Activated CD4-positive, alpha-beta T cell treated with anti-CD3 and anti-CD28 coated beads, Interleukin-2, amount 10 ng/mL, durations not matched to agents 7 days and 5 days (primary cell): ENCODE data around the gene DCLK1. TPM values are rescaled to one million over a fixed set of nuclear protein-coding genes. Genes with fewer than 3 reads are reported as not detected.

Experiments used
- CTCF ChIA-PET: fragments of 350-600 bp; sonication (Branson Sonifier 250); formaldehyde crosslinking; loops from one replicate; lab custom pipeline; 2021; ENCODE audit warnings: antibody characterized with exemption; lab: Charles Lee
- POLR2A ChIA-PET: fragments of 350-600 bp; sonication (Branson Sonifier 250); formaldehyde crosslinking; loops from one replicate; lab custom pipeline; 2021; ENCODE audit warnings: antibody characterized with exemption; lab: Charles Lee
- DNase-seq: peaks from one replicate; pipeline ENCODE4 v3.0.0-alpha.2; 2020
- H3K27ac Mint-ChIP-seq: one replicate; pipeline ENCODE4 v1.8.0; 2021; ENCODE audit warnings: mild to moderate bottlenecking, moderate library complexity, mixed read lengths
- H3K27me3 Mint-ChIP-seq: one replicate; pipeline ENCODE4 v1.8.0; 2021; ENCODE audit warnings: mixed read lengths
- H3K36me3 Mint-ChIP-seq: one replicate; pipeline ENCODE4 v1.8.0; 2021; ENCODE audit warnings: low read depth, mixed read lengths
- H3K4me1 Mint-ChIP-seq: one replicate; pipeline ENCODE4 v1.8.0; 2021; ENCODE audit warnings: mixed read lengths
- H3K4me3 Mint-ChIP-seq: one replicate; pipeline ENCODE4 v1.8.0; 2021; ENCODE audit warnings: mild to moderate bottlenecking, moderate library complexity, mixed read lengths
- H3K9me3 Mint-ChIP-seq: one replicate; pipeline ENCODE4 v1.8.0; 2021; ENCODE audit warnings: mixed read lengths
- total RNA-seq, 2 experiments: library from RNA; stranded (reverse); gene quantifications; one replicate each; pipeline ENCODE4 v1.2.3, GENCODE V29; 2021

DCLK1 gene
- total RNA-seq, 2 experiments from 2014 or later, result not detected

DNA sequence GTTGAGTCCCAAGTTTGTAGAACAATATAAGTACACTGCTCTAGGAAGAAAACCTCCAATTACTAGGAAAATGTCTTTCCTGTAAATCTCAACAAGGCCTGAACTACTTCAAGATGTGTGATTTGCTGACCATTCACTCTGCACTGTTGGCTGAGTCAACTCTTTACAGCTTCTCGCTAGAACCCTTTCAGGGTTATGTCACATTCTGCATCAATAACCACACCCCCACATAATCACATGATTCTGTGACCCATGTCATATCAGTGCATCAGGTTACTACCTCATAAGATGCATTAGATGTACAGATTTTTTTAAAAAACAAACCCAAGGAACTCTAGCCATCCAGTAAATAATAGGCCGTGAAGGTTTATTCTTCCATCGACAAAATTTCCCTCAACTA lies 16.1 kb upstream of the DCLK1 start:
- ChIA-PET CTCF (no interaction called here), POLR2A (no interaction called here)
- Mint-ChIP-seq H3K27ac (no peak overlapping the region), H3K9me3 (no peaks in the 10 kb centered on the region), H3K4me1 (no peaks in the 10 kb centered on the region), H3K27me3 (no peaks in the 10 kb centered on the region), H3K36me3 (no peaks in the 10 kb centered on the region), H3K4me3 (no peak overlapping the region)
- no peak for DNase-seq

DNA sequence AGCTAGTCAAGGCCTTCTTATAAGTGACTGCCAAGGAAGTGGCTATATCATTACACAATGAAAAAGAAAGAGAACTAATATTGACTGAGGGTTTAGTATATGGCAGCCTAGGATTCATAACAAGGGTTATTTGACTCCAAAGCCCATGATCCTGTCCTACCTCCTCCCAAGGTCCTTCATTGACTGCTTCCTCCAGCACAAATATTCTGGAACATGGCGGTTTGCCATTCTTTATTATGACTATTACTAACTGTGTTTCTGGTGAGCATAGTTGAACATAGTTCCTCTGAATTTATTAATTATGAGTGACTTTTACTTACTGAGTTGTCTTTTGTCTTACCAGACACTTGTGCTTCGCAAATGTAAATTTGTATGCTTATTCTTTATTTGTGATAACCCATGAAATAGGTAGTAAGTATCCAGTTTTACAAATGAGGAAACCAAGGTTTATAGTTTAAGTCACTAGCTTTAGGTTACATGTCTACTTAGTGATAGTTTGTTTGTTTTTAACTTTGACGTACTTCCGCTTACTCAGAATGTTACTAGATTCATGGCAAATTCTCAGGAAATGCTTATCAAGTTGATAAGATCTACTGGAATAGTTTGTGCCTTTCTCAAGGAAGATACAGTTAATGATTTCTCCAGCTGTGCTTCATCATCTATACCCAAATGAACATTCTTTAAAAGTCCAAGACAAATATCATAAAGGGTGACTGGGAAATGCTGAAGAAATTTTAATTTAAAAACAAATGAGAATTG lies 15.5 kb upstream of the DCLK1 start:
- Mint-ChIP-seq H3K27ac (no peak overlapping the region), H3K36me3 (no peaks in the 10 kb centered on the region), H3K4me3 (no peak overlapping the region), H3K27me3 (no peaks in the 10 kb centered on the region), H3K4me1 (no peaks in the 10 kb centered on the region), H3K9me3 (no peaks in the 10 kb centered on the region)
- no peak for DNase-seq
- POLR2A ChIA-PET, result no interaction called here
- CTCF ChIA-PET, result no interaction called here

DNA sequence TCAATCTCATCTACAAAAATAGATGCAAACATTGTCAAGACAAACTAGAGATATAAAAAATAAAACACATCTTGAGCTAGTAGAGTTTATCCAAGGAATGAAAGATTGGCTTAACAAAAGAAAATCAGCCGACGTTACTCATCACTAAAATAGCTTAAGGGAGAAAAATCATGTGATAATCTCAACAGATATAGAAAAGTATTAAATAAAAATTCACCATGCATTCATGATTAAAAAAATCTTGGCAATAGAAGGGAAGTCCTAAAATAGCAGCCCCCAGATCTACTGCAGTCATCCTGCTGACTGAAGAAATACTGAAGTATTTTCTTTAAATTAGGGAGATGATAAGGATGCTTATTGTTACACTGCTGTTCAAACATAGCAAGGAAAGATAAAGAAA lies 12.6 kb upstream of the DCLK1 start:
- no peaks in the 10 kb centered on the region for H3K27me3 Mint-ChIP-seq
- no peak overlapping the region for H3K27ac Mint-ChIP-seq
- CTCF ChIA-PET, result no interaction called here
- DNase-seq, result no peak
- H3K4me1 Mint-ChIP-seq, result no peaks in the 10 kb centered on the region
- POLR2A ChIA-PET, result no interaction called here
- H3K4me3 Mint-ChIP-seq, result no peak overlapping the region
- no peaks in the 10 kb centered on the region for H3K36me3 Mint-ChIP-seq
- no peaks in the 10 kb centered on the region for H3K9me3 Mint-ChIP-seq

DNA sequence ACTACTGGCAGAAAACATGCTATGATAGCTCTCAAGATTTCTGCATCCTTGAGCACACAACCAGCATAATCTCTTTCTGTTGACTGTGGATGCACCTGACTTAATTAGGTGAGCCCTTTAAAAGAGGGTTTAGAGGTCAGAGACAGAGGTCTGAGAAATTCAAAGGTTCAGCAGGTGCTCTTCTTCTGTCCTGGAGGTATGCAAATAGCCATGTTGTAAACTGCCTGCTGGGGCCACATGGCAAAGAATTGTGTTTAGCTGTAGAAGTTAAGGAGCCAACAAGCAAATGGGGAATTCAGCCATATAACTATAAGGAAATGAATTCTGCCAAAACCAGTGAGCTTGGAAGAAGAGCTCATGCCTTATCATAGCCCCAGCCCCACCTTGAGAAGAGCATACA lies 11.6 kb upstream of the DCLK1 start:
- ChIA-PET POLR2A (no interaction called here), CTCF (no interaction called here)
- DNase-seq, result no peak
- Mint-ChIP-seq H3K27me3 (peaks cover 3% of the 10 kb centered on the region), H3K4me3 (no peak overlapping the region), H3K4me1 (no peaks in the 10 kb centered on the region), H3K9me3 (no peaks in the 10 kb centered on the region), H3K36me3 (no peaks in the 10 kb centered on the region), H3K27ac (no peak overlapping the region)

DNA sequence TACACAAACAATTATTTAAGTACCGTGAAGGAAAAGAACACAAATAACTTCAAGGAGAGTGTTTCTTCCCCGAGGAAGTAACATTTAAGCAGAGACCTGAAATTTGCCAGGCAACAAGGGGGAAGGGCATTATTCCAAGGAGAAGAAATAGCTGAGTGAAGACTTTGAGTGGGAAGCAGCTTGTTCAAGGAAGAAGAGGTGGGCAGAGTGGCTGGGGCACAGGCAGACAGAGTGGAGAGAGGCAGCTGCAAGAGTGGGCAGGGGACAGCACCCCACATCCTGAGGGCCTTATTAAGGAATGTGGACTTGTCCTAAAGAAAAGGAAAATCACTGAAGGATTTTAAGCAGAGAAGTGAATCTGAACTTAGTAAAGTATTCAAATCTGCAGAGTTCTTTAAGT lies 4.7 kb upstream of the DCLK1 start:
- CTCF ChIA-PET, result no interaction called here
- Mint-ChIP-seq H3K36me3 (no peaks in the 10 kb centered on the region), H3K27ac (no peak overlapping the region), H3K9me3 (no peaks in the 10 kb centered on the region), H3K4me1 (no peaks in the 10 kb centered on the region), H3K4me3 (no peak overlapping the region), H3K27me3 (peaks cover 20% of the 10 kb centered on the region)
- POLR2A ChIA-PET, result no interaction called here
- DNase-seq, result no peak

DNA sequence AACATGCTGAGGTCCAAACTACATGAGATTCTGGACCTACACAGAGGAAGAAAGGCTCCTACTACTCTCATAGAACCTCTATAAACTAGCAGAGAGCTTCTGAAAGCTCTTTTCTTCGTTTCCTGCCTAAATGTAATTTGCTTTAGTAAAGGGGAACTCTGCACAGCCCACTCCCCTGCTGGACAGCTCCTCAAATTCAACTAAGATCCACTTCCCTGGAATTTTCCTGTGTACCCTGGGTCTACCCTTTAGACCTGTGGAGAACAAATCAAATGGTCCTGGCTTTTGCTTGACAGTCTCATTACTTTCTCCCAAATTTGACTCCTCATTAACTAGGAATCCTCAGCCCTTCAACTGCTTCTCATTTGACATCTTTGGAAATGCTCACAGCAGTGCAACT lies 3.5 kb upstream of the DCLK1 start:
- H3K9me3 Mint-ChIP-seq, result no peaks in the 10 kb centered on the region
- ChIA-PET CTCF (no interaction called here), POLR2A (no interaction called here)
- no peak for DNase-seq
- H3K4me3 Mint-ChIP-seq, result no peak overlapping the region
- H3K27me3 Mint-ChIP-seq, result peaks cover 28% of the 10 kb centered on the region
- no peaks in the 10 kb centered on the region for H3K4me1 Mint-ChIP-seq
- H3K36me3 Mint-ChIP-seq, result no peaks in the 10 kb centered on the region
- no peak overlapping the region for H3K27ac Mint-ChIP-seq

DNA sequence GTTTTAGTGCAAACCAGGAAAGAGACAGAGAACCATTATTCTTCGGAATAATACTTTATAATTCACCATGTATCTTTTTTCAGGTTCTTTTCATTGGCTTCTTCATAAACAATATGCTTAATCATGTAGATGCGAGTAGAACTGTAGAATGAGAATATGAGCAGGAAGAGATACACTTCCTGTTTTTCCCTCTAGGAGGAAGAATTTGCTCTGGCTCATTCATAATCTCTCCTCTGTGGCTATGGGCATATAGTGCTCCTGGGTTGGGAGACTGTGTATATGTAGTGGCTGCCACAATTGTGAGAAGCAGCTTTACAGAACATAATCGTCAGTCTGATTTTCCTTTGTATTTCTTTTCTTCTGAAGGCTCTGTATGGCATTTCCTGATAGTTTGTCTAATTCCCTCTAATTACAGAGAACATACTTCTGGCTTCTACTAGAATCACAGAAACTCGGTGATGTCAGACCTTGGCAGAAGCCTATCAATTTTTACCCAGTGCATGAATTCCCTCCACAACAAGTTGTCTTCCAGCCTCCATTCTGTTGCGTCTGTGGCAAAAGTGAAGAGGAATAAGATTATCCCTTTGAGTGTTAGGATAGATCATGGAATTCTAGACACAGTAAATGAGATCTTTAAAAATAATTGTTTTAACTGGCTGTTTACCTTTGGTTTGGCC lies 2.9 kb upstream of the DCLK1 start:
- Mint-ChIP-seq H3K27me3 (peaks cover 31% of the 10 kb centered on the region), H3K9me3 (no peaks in the 10 kb centered on the region), H3K36me3 (no peaks in the 10 kb centered on the region), H3K4me3 (no peak overlapping the region), H3K27ac (no peak overlapping the region), H3K4me1 (no peaks in the 10 kb centered on the region)
- CTCF ChIA-PET, result no interaction called here
- no peak for DNase-seq
- POLR2A ChIA-PET, result no interaction called here

DNA sequence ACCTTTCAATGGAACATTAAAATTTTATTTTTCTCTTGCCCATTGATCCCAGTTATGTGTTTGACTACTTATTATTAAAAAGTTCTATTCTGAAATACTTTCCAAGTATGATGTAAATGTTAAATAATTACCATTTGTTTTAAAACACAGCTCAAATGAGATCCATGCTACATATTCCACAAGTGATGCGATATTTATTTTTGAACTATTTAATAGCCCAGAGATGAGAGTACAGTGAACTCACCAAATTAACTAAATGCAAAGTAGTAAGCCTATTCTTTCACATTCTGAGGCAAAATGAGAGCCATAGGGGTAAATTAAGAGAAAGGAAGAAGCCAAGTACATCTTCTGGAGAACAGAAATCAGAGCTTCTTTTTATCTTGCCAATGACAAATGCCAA lies 1.2 kb upstream of the DCLK1 start:
- Mint-ChIP-seq H3K4me3 (no peak overlapping the region), H3K27me3 (peaks cover 30% of the 10 kb centered on the region), H3K9me3 (no peaks in the 10 kb centered on the region), H3K27ac (no peak overlapping the region), H3K36me3 (no peaks in the 10 kb centered on the region), H3K4me1 (no peaks in the 10 kb centered on the region)
- DNase-seq, result no peak
- ChIA-PET CTCF (interaction anchor here (1.1 kb wide), 1 partner anchor 27 kb away, joined by 4 read pairs; no protein-coding TSS in a partner anchor), POLR2A (no interaction called here)

DNA sequence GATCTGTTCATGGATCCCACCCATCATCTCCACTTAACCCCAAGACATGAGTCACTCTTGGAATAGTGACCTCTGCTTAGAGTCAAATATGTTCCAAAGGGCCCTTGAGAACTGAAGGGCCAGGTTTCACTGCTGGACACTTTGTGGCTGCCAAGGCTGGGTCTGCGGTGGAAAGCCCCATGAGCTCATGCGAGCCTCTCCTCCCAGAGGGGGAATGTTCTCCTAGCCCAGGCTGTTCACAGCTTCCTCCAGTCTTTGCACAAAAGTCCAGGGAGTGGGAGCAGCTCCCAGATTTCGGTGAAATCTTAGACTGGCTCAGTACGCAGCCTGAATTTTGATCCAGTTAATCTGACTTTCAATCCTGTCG lies 732 bp upstream of the DCLK1 start:
- peaks cover 30% of the 10 kb centered on the region for H3K27me3 Mint-ChIP-seq
- H3K27ac Mint-ChIP-seq, result no peak overlapping the region
- no peaks in the 10 kb centered on the region for H3K9me3 Mint-ChIP-seq
- ChIA-PET CTCF (interaction anchor here (0.5 to 1.1 kb wide), 2 partner anchors 26 to 160 kb away, joined by 3 to 4 read pairs; no protein-coding TSS in a partner anchor), POLR2A (no interaction called here)
- H3K4me3 Mint-ChIP-seq, result no peak overlapping the region
- no peaks in the 10 kb centered on the region for H3K4me1 Mint-ChIP-seq
- DNase-seq, result no peak
- no peaks in the 10 kb centered on the region for H3K36me3 Mint-ChIP-seq

DNA sequence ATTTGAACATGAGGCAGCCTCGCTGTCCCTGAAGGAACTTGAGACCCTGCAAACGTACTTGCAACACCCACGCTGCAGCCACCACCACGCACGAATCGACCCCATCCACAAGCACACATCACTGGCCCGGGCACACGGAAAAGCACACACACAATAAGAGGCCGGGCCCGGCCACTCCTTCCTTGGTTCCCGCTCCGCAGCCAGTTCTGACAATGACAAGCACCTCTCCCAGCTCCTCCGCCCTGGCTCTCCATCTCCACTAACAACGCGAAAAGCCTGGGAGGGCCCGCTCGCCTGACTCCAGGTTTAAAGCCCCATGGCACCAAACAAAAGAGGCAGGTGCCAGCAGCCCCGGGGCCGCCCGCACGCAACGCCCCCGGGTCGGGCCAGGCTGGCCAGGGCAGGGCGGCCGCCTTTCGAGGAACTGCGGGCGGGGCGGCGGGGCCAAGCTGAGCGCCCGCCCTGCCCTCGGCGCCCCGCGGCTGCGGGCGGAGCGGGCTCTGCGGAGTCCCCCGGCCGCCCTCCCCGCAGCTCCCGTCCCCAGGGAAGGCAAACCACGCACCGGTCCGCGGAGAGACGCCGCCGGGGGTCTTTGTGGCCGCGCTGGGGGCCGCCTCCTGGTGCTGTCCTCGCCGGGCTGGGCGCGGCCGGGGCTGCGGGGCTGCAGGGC lies 495 bp downstream of the DCLK1 start:
- no peaks in the 10 kb centered on the region for H3K4me1 Mint-ChIP-seq
- peaks cover 30% of the 10 kb centered on the region for H3K27me3 Mint-ChIP-seq
- CTCF ChIA-PET, result no interaction called here
- no peak overlapping the region for H3K27ac Mint-ChIP-seq
- no peaks in the 10 kb centered on the region for H3K36me3 Mint-ChIP-seq
- DNase-seq, result no peak
- no peaks in the 10 kb centered on the region for H3K9me3 Mint-ChIP-seq
- POLR2A ChIA-PET, result no interaction called here
- no peak overlapping the region for H3K4me3 Mint-ChIP-seq

DNA sequence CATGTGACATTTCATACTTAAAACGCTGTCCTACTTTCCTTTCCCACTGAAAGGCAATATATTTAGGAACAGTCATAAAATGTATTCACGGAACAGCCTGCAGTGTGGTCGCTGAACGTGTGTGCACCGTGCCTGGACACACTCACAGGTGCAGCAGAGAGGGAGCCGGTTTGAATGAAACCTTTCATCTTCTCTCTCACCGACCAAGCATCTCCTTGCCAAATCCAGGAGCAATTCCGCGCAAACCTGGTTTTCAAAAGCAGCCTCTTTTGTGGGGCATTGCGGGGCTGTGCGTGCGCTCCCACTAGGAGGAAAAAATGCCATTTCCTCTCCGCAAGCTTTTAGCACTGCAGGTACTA lies 1.0 kb downstream of the DCLK1 start:
- Mint-ChIP-seq H3K27me3 (peaks cover 30% of the 10 kb centered on the region), H3K4me3 (no peak overlapping the region)
- no peak for DNase-seq

DNA sequence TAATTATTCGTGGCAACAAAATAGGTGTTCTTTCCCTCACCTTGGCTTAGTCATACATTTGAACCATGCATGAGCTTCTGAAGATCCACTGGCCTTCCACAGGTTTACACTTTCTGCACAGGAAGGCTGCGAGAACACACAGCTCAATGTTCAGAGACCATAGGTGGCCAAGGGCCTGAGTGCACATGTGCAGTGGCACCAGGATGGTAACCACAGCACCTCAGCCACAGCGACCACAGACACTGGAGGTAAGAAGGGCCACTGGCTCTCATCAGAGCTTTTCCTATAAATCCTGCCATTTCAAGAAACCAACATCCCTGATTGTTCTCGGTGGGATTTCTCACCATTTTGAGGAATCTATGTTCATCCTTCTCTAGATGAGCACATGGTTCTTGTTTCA lies 1.6 kb downstream of the DCLK1 start:
- Mint-ChIP-seq H3K9me3 (no peaks in the 10 kb centered on the region), H3K36me3 (no peaks in the 10 kb centered on the region), H3K4me3 (no peak overlapping the region), H3K27ac (no peak overlapping the region), H3K4me1 (no peaks in the 10 kb centered on the region), H3K27me3 (peaks cover 30% of the 10 kb centered on the region)
- POLR2A ChIA-PET, result no interaction called here
- CTCF ChIA-PET, result no interaction called here
- no peak for DNase-seq

More for the DNA sequence above, 1.0 kb downstream of the DCLK1 start:
- no peaks in the 10 kb centered on the region for H3K9me3 Mint-ChIP-seq
- H3K27ac Mint-ChIP-seq, result no peak overlapping the region
- POLR2A ChIA-PET, result no interaction called here
- H3K4me1 Mint-ChIP-seq, result no peaks in the 10 kb centered on the region
- CTCF ChIA-PET, result no interaction called here
- H3K36me3 Mint-ChIP-seq, result no peaks in the 10 kb centered on the region

DNA sequence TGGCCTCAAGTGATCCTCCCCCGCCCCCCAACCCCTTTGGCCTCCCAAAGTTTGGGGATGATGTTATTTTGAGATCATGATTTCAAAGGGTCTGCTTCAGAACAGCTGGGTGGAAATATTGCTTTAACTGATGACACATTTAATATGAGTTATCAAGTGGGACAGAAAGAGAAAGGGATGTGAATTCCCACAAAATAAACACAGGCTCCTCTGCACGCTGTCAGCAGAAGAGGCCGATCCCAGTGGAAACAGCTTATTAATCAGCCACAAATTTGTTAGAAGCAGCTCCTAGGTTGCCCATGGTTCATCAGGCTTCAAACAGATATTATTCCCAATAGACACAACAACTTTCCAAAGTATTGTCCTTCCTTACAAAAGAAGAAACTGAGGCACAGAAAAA lies 4.7 kb downstream of the DCLK1 start:
- Mint-ChIP-seq H3K27ac (no peak overlapping the region), H3K4me3 (no peak overlapping the region), H3K36me3 (no peaks in the 10 kb centered on the region), H3K9me3 (no peaks in the 10 kb centered on the region), H3K27me3 (peaks cover 16% of the 10 kb centered on the region), H3K4me1 (no peaks in the 10 kb centered on the region)
- no peak for DNase-seq
- ChIA-PET CTCF (no interaction called here), POLR2A (no interaction called here)
